NCI-H345 (cell line): ENCODE data around the gene HDGFL3.

Experiments used
- DNase-seq: peaks from one replicate; lab custom pipeline; 2025; lab: John Stamatoyannopoulos, UW

The HDGFL3 gene

DNA sequence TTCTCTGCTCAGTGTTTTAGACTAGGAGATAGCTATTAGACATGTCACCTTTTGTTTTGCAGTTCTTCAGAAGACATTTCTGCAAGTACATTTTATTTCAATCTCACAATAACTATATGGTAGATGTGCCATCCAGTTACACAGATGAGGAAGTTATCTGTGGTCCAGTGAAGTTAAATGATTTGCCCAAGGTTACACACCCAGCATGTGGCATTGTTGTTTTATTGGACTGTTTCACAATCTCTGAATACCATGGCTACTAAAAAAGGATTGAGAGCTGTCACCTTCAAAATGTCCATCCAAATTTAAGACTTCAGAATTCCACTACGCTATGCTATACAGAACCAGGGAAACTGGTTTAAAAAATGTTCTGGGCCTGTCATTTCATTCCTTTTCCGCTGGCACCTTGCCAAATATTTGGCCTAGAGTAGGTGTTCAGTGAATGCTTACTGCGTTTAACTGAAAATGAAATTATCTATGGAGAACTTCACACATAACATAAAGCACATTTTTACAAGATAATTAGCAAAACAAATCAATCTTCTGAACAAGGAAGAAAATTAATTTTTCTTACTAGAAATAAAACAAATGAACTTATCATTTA, 80.0 kb downstream of the HDGFL3 start:
- no peak for DNase-seq

DNA sequence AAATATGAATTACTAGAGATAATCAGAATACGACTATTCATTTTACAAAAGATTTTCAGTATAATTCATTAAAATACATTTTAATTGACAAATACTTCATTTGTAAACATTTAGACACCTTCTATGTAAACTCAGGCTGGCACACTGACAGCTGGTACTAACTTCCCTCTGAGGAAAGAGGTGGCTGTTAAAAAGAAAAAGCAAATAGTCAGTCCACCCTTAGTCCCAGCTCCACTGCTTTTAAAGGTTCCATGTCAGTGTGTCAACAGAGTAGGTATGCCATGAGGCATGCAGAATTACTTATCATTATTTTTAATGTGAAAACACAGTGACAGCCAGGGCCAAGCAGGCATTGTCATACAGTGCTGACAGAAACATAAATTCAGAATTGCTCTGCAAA, 84.1 kb downstream of the HDGFL3 start:
- DNase-seq = no peak

DNA sequence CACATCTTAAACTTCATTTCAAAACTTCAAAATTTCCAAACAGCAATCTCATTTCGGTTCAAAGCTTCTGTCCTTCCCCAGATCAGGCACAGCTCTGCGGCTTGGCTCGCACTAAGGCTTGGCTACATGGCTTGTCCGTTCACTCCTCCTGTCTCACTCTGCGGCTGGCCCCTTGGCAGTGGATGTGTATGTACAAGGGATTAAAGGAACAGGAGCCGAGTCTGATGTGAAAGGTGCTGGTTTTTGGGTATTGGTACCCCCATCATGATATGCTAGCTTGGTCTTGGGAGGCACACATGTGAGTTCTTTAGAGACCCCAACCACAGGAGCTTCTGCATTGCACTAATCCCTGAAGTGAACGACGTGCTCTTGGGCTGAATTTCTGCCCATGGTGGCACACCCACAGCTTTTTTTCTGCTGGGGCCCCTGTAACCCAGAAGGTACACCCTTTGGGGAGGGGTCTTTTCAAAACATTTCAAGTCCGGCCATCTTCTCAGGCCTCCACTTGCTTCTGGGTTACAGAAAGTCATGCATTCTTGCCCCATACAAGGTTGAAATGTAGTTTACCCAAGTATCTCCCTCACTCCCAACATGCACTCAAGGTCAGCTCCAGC, 87.5 kb downstream of the HDGFL3 start:
- no peak for DNase-seq

DNA sequence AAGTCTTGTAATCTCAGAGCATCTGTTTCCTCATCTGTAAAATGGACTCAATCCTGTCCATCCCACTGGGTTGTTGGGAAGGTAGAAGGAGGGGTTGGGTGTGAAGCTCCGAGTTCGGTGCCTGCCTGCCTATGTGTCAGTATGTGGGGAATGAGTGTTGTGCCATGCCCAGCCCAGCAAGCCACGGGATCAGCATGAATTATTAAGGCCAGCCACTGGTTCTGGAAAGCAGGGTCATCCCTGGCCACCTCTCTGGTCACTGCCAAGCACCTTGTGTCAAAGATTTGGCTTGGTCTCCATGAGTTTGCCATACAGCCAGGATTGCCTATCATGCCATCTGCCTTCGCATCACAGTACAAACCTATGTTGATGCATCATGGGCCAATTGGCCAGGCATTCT, 88.7 kb downstream of the HDGFL3 start:
- DNase-seq = no peak

- DNase-seq = no peak
Observed at GRCh38 chr15:83118291-83118827, 89.3 kb downstream of the HDGFL3 start.

DNA sequence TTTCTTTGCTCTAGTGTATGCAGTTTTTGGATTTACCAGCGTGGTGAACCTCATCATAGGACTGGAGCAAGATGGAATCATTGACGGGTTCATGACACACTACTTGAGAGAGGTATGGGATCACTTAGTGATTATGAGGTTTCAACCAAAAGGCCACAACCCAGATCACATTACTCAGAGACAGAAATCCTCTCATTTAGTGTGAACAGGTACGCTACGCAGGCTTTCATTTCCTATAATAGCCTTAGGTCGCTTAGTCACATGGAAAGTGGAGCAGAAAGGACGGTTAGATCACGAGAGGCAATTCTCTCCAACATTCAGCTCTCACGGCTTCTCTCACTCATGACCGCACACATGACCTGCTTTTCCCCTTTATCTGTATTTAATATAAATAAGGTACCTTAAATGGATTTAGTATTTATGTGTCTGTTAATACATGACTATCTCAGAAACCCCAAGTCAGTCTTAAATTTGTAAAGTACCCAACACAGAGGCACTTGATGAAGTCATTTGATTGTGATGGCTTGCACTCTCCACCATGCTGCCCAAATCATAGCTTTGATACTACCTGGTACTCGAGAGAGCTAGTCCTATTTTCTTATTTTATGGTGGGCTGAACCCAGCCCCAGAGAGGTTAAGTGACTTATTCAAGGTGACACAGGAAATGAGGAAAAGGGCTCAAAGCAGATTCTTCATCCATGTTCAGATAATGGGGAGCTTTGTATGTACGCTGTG, 91.6 kb downstream of the HDGFL3 start:
- no peak for DNase-seq

- no peak for DNase-seq
Observed at GRCh38 chr15:83115410-83115809, 92.2 kb downstream of the HDGFL3 start.

GRCh38 chr15:83114856-83115255, 92.8 kb downstream of the HDGFL3 start:
- DNase-seq = no peak

DNA sequence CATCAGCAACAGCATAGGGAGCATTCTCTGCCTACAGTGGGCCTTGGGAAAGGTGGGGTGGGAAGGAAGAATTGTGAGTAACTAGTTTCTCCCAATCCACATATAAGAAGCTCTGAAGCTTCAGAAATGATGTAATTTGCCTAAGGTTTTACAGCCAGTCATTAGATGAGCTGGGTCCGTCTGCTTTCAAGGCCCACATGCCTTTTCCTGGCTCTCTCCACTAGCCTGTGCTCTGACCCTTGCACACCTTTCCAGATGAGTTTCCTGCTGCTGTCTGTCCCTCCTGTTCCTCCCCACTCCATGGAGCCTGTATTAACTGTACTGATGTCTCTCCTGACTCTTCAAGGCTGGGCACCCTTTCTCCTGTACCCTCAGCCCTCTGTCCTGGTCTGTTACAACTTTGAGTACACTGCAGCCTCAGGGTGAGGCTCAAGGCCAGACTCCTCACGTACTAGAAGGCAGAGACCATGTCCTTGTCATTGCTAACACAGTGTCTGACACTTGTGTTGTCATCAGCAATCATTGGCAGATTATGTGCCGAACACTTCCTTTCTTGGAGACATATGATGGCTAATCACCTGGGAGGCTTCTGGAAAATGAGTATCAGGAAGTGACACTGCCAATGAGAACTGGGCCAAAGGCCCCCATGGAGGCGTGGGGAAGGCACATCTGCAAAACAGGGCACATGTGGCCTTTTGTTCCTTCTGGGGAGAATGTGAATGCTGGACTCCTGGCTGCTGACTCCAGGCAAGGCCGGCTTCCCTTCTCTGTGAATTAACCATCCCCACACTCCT, 93.5 kb downstream of the HDGFL3 start:
- DNase-seq = no peak

- DNase-seq = no peak
Observed at GRCh38 chr15:83112956-83113299, 94.7 kb downstream of the HDGFL3 start.

DNA sequence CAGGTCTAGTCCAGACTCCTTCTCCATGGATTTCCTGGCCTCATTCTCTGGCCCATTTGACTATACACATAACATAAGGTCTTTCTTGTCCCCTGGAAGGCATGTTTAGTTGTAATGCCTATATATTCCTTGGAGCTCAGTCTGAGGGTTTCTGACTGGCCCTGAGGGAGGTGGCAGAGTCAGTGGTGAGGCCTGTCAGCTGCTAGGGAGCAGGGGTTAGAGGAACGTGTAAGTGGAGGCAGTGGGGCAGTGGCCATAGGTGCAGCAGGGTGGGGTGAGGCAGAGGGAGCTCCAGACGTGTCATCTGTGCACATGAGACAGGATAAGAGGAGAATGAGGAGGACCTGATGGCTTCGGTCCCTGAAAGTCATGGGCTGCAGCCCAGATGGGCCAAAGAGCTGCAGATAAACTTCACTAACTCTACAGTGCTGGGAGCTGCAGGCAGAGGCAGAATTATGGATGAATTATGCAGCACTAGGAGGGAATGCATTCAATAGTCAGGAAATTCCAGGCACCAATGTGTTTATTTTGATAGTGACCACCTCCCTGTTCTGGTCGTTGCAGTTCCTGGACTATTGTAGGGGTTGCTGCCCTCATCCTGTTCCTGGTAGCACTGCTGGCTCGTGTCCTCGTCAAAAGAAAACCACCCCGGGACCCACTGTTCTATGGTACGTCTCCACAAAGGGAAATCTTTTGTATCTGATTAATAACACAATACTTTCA, 95.2 kb downstream of the HDGFL3 start:
- DNase-seq = no peak

- no peak for DNase-seq
Observed at GRCh38 chr15:83111149-83111548, 96.5 kb downstream of the HDGFL3 start.

- no peak for DNase-seq
Observed at GRCh38 chr15:83110381-83110780, 97.2 kb downstream of the HDGFL3 start.

- no peak for DNase-seq
Observed at GRCh38 chr15:83109532-83109931, 98.1 kb downstream of the HDGFL3 start.

DNA sequence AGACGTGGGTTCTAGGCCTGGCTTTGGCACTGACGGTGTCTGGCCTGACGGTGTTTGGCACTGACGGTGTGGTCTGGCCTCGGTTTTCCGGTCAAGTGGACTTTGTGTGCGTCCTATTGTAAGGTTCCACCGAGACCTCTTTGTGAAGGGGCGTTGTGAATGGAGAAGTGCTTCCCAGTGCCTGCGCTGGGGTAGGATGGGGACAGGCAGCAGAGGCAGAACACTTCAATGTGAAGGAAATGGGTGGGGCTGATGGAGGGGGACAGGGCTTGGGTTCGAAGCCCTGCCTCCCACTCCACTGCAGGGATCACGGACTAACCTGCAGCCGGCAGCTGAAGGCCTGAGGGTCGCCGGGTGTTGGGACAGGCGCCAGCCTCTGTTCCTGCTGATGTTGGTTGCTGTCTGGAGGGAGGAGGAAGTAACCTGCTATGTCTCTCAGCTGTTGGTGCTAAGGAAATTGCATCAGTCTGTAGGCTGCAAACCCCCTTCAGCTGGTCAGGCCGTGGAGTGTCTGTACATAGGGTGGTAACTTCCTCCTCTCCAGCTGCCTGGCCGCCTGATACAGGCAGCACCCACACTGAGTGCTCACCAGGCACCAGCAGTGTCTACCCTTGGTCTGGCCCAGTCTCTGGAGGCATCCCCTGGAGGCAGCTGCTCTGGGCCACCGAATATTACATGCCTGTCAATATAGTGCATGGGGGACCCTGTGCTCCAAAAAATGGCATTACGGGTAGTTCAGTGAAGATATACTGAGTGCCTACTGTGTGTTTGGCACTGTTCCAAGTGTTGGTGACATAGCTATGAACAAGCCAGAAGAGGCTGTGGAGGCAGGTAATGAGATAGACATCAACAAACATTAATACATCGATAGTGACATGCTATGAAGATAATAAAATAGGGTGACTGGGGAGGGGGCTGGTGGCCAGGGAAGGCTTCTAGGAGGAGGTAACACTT, 99.1 kb downstream of the HDGFL3 start:
- DNase-seq = no peak

- DNase-seq = no peak
Observed at GRCh38 chr15:83107841-83108181, 99.8 kb downstream of the HDGFL3 start.

GRCh38 chr15:83106994-83107840, 100.4 kb downstream of the HDGFL3 start, which contains the start of gene TM6SF1:
Gene TM6SF1, plus strand, starts transcription at chr15:83107645. Its CDS starts 36 bp downstream, at chr15:83107681.
- peak; percentile 15 for DNase-seq

- DNase-seq = no peak
Observed at GRCh38 chr15:83105440-83105839, 102.2 kb downstream of the HDGFL3 start.

GRCh38 chr15:83104141-83104540, 103.5 kb downstream of the HDGFL3 start:
- no peak for DNase-seq

- no peak for DNase-seq
Observed at GRCh38 chr15:83102346-83102745, 105.3 kb downstream of the HDGFL3 start.
